RWPE2 (cell line): Measurements from ENCODE around the gene PTPRD.

Experiments used
- ATAC-seq: fragments of 200-7000 bp; cut with Tn5 transposase; 3 replicates; pipeline ENCODE4 v1.9.1; 2021; ENCODE audit warnings: low read depth
- DNase-seq: peaks from one replicate; pipeline ENCODE4 v3.0.0-alpha.2; 2020; ENCODE audit warnings: low spot score
- H3K27ac ChIP-seq: fragments of 450-650 bp; 2 replicates; pipeline ENCODE4 v1.5.1; 2017; ENCODE audit warnings: mild to moderate bottlenecking; ENCODE audit not compliant: poor library complexity, severe bottlenecking
- H3K27me3 ChIP-seq: fragments of 250-450 bp; sonication (Bioruptor Pico); 2 replicates; pipeline ENCODE4 v1.5.1; 2021; ENCODE audit warnings: mild to moderate bottlenecking, moderate library complexity; ENCODE audit not compliant: insufficient read depth, poor library complexity, severe bottlenecking
- H3K36me3 ChIP-seq: fragments of 250-450 bp; sonication (Bioruptor Pico); 2 replicates; pipeline ENCODE4 v1.5.1; 2020; ENCODE audit warnings: low read depth, mild to moderate bottlenecking, moderate library complexity
- H3K4me1 ChIP-seq: fragments of 250-450 bp; sonication (Bioruptor Pico); 2 replicates; pipeline ENCODE4 v1.5.1; 2021; ENCODE audit warnings: mild to moderate bottlenecking, moderate library complexity; ENCODE audit not compliant: insufficient read depth, poor library complexity, severe bottlenecking
- H3K4me3 ChIP-seq: fragments of 250-450 bp; sonication (Bioruptor Pico); 2 replicates; pipeline ENCODE4 v1.5.1; 2021; ENCODE audit warnings: mild to moderate bottlenecking, moderate library complexity; ENCODE audit not compliant: severe bottlenecking
- H3K9me3 ChIP-seq: fragments of 250-450 bp; sonication (Bioruptor Pico); 2 replicates; pipeline ENCODE4 v1.5.1; 2021; ENCODE audit warnings: mild to moderate bottlenecking, moderate library complexity; ENCODE audit not compliant: severe bottlenecking
- TF ChIP-seq, protein P1 (sequence below): fragments of 450-650 bp; IDR thresholded peaks from one replicate; pipeline ENCODE4 v1.5.1; 2017; ENCODE audit warnings: mild to moderate bottlenecking, moderate library complexity; ENCODE audit not compliant: poor library complexity, severe bottlenecking

The PTPRD gene

DNA sequence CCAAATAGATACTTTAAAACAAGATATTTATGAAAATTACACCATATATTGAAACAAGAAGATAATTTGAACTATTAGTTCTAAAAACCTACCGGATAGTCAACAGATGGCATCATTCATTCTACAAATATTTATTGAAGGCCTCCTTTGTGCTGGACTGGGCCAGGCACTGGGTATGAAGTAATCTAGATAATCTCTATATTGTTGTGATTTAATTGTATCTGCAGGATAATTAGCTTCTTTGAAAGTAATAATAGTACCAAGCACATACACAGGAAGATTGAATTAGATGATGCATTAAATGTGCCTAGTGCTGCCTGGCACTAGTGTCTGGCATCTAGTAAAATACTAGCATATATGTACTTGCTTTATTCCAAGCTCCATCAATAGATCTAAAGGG lies 2078.0 kb downstream of the PTPRD start:
- Histone ChIP-seq H3K27me3 (no peaks in the 10 kb centered on the region), H3K4me3 (no peak overlapping the region), H3K36me3 (no peaks in the 10 kb centered on the region), H3K27ac (no peak overlapping the region), H3K9me3 (no peaks in the 10 kb centered on the region), H3K4me1 (no peaks in the 10 kb centered on the region)
- DNase-seq = no peak
- no peak for ATAC-seq
- TF ChIP-seq, protein P1, sequence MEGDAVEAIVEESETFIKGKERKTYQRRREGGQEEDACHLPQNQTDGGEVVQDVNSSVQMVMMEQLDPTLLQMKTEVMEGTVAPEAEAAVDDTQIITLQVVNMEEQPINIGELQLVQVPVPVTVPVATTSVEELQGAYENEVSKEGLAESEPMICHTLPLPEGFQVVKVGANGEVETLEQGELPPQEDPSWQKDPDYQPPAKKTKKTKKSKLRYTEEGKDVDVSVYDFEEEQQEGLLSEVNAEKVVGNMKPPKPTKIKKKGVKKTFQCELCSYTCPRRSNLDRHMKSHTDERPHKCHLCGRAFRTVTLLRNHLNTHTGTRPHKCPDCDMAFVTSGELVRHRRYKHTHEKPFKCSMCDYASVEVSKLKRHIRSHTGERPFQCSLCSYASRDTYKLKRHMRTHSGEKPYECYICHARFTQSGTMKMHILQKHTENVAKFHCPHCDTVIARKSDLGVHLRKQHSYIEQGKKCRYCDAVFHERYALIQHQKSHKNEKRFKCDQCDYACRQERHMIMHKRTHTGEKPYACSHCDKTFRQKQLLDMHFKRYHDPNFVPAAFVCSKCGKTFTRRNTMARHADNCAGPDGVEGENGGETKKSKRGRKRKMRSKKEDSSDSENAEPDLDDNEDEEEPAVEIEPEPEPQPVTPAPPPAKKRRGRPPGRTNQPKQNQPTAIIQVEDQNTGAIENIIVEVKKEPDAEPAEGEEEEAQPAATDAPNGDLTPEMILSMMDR = no peak

DNA sequence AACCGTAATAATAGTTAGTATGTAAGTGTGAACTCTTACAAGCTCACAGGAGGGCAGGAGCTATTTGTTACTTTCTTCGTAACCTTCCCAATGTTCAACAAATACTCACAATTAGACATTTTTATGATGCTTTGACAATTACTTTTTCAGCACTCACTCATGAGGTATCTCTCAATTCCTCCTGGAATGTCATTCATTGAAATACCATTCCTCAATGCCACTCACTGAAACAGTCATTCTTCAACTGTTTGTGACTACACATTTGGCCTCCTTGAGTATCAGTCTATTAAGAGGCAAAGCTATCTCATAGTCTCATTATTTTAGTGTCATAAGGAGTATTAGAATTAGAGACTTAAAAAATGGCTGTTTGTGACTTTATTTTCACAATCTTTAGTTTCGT lies 2079.1 kb downstream of the PTPRD start:
- Histone ChIP-seq H3K4me1 (no peaks in the 10 kb centered on the region), H3K27me3 (no peaks in the 10 kb centered on the region), H3K27ac (no peak overlapping the region), H3K9me3 (no peaks in the 10 kb centered on the region), H3K36me3 (no peaks in the 10 kb centered on the region), H3K4me3 (no peak overlapping the region)
- ATAC-seq (no peak), DNase-seq (no peak)
- TF ChIP-seq, protein P1 = no peak

DNA sequence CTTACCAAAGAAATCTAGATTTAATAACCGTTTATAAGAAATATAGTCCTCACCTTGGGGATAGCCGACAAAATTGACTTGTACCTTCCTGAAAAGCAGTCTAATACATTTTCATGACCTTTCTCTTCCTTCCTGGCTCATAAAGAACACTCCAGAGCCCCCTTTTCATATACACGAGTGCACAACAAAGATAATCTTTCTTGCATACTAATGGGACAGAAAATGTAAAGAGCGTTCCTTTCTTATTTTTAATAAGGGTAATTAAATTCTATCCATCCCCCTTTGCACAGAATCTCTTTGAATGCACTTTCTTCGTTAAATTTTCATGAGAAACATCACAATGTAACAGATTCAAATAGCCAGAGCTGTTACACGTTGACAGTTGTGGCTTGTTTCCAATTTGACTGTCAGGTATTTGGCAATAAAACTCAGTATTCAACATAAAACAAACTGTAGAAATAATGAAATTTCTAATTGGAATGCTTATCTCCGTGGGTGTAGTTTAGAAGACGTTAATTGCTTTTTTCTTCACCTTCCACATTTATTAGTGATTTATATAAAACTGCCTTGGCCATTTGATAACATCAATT lies 2080.9 kb downstream of the PTPRD start:
- Histone ChIP-seq H3K27ac (no peak overlapping the region), H3K36me3 (no peaks in the 10 kb centered on the region), H3K9me3 (no peaks in the 10 kb centered on the region), H3K27me3 (no peaks in the 10 kb centered on the region), H3K4me1 (no peaks in the 10 kb centered on the region), H3K4me3 (no peak overlapping the region)
- TF ChIP-seq, protein P1 = no peak
- DNase-seq (no peak), ATAC-seq (no peak)

DNA sequence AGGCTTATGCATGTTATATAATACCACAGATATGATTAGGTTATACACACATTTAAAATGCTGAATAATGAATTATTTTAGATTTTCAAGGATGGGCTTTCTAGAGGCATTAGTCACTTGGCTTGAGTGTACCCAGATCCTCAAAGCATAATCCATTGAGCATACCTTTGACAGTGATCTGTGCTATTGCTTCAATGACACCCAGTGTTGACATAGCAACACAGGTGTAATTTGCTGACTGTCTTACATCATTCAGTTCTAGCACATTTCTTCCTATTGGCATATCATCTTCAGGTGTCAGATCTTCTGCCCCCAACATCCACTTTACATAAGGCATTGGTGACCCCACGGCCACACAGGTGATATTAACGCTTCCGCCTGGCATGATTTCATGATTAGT lies 2091.7 kb downstream of the PTPRD start:
- ATAC-seq (no peak), DNase-seq (no peak)
- H3K9me3 ChIP-seq = no peaks in the 10 kb centered on the region
- H3K36me3 ChIP-seq = no peaks in the 10 kb centered on the region
- H3K27ac ChIP-seq = no peak overlapping the region
- no peaks in the 10 kb centered on the region for H3K27me3 ChIP-seq
- H3K4me1 ChIP-seq = no peaks in the 10 kb centered on the region
- TF ChIP-seq, protein P1 = no peak
- no peak overlapping the region for H3K4me3 ChIP-seq

DNA sequence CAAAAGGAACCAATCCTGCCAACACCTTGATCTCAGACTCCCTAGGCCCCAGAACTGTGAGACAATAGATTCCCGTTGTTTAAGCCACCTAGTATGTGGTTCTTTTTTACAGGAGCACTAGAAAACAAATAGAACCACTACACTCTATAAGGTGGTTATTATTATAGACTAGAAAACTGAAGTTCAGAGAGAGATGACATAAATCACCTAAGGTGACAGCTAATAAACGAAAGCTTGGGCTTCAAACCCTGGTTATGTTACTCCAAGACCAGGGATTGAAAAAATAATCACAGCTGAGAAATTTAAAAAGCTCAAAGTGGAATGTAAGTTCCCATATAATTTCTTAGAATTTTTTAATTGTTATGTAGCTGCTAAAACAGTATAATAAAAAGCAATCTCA lies 2097.1 kb downstream of the PTPRD start:
- ATAC-seq (no peak), DNase-seq (no peak)
- no peaks in the 10 kb centered on the region for H3K4me1 ChIP-seq
- H3K27ac ChIP-seq = no peak overlapping the region
- TF ChIP-seq, protein P1 = no peak
- no peaks in the 10 kb centered on the region for H3K9me3 ChIP-seq
- H3K27me3 ChIP-seq = no peaks in the 10 kb centered on the region
- H3K36me3 ChIP-seq = no peaks in the 10 kb centered on the region
- H3K4me3 ChIP-seq = no peak overlapping the region
